22Rv1 (cell line): ENCODE measurements around the gene PDE5A.
"Not testable (repeated sequence)": the region's sequence is repeated elsewhere in the genome, so short reads cannot be mapped to it uniquely, and the experiment has no call there.

Experiments used
- CTCF ChIP-seq: fragments of 450-650 bp; IDR thresholded peaks from 2 replicates; pipeline ENCODE4 v1.5.1; 2017; ENCODE audit warnings: mild to moderate bottlenecking
- ZFX ChIP-seq: fragments of 450-650 bp; IDR thresholded peaks from 2 replicates; pipeline ENCODE4 v1.6.1; 2017; ENCODE audit warnings: antibody characterized with exemption, borderline replicate concordance

- not testable (repeated sequence) for TF ChIP-seq CTCF, ZFX
Observed at GRCh38 chr4:119469039-119469438, 159.6 kb downstream of the PDE5A start.
